Activated B cell treated with CpG ODN at 0.5 μM for 24 hours (primary cell): ENCODE results near the gene AIMP1. TPM values are rescaled to one million over a fixed set of nuclear protein-coding genes. Genes with fewer than 3 reads are reported as not detected.
"Not testable (repeated sequence)": the region's sequence is repeated elsewhere in the genome, so short reads cannot be mapped to it uniquely, and the experiment has no call there.

Source experiments
- ATAC-seq: fragments of 200-7000 bp; cut with Tn5 transposase; one replicate; pipeline ENCODE4 v1.10.0; 2021; ENCODE audit warnings: low read depth, mild to moderate bottlenecking, moderate library complexity
- CTCF ChIA-PET: fragments of 350-600 bp; sonication (Branson Sonifier 250); formaldehyde crosslinking; loops from one replicate; lab custom pipeline; 2021; ENCODE audit warnings: antibody characterized with exemption; lab: Charles Lee
- POLR2A ChIA-PET: fragments of 350-600 bp; sonication (Branson Sonifier 250); formaldehyde crosslinking; loops from one replicate; lab custom pipeline; 2021; ENCODE audit warnings: antibody characterized with exemption; lab: Charles Lee
- DNase-seq: peaks from one replicate; pipeline ENCODE4 v3.0.0; 2022
- H3K27ac Mint-ChIP-seq: one replicate; pipeline ENCODE4 v1.8.0; 2020; ENCODE audit warnings: mixed read lengths
- H3K27me3 Mint-ChIP-seq: one replicate; pipeline ENCODE4 v1.8.0; 2021; ENCODE audit warnings: mixed read lengths
- H3K36me3 Mint-ChIP-seq: one replicate; pipeline ENCODE4 v1.8.0; 2021; ENCODE audit warnings: low read depth, mixed read lengths
- H3K4me1 Mint-ChIP-seq: one replicate; pipeline ENCODE4 v1.8.0; 2021; ENCODE audit warnings: mixed read lengths
- H3K4me3 Mint-ChIP-seq: one replicate; pipeline ENCODE4 v1.8.0; 2020; ENCODE audit warnings: mild to moderate bottlenecking, mixed read lengths
- H3K9me3 Mint-ChIP-seq: one replicate; pipeline ENCODE4 v1.8.0; 2020; ENCODE audit warnings: mixed read lengths
- CTCF ChIP-seq: fragments of 200-600 bp; IDR thresholded peaks from one replicate; pipeline ENCODE4 v1.8.0; 2022; ENCODE audit warnings: antibody characterized with exemption, mild to moderate bottlenecking
- intact Hi-C: fragments of 100-400 bp; cut with micrococcal nuclease; formaldehyde crosslinking; loops from one replicate; pipeline ENCODE4 v1.15.1; 2024
- total RNA-seq: library from RNA; stranded (reverse); gene quantifications from 2 replicates; pipeline ENCODE4 v1.2.3, GENCODE V29; 2022

The AIMP1 gene
- total RNA-seq, 1 donor from 2014 or later = 53.5 TPM

- Mint-ChIP-seq H3K4me1 (no peaks in the 10 kb centered on the region), H3K36me3 (no peaks in the 10 kb centered on the region), H3K9me3 (no peaks in the 10 kb centered on the region), H3K27me3 (peaks cover 12% of the 10 kb centered on the region), H3K27ac (no peak overlapping the region), H3K4me3 (no peak overlapping the region)
- ChIA-PET POLR2A (no interaction called here), CTCF (no interaction called here)
- no peak for TF ChIP-seq CTCF
- ATAC-seq = no peak
- DNase-seq = no peak
- intact Hi-C loops = no loop called here
These were observed 56.7 kb downstream of the AIMP1 start for GRCh38 chr4:106373026-106373425.

GRCh38 chr4:106380179-106380578, 63.8 kb downstream of the AIMP1 start:
- Mint-ChIP-seq H3K4me1 (no peaks in the 10 kb centered on the region), H3K27ac (no peak overlapping the region), H3K27me3 (no peaks in the 10 kb centered on the region), H3K4me3 (no peak overlapping the region), H3K36me3 (no peaks in the 10 kb centered on the region), H3K9me3 (peaks cover 4% of the 10 kb centered on the region)
- DNase-seq (no peak), ATAC-seq (no peak)
- intact Hi-C loops = no loop called here
- ChIA-PET CTCF (no interaction called here), POLR2A (no interaction called here)
- TF ChIP-seq CTCF = no peak

- DNase-seq (no peak), ATAC-seq (no peak)
- TF ChIP-seq CTCF = no peak
- no peaks in the 10 kb centered on the region for H3K4me1 Mint-ChIP-seq
- H3K4me3 Mint-ChIP-seq = no peak overlapping the region
- H3K36me3 Mint-ChIP-seq = no peaks in the 10 kb centered on the region
- H3K9me3 Mint-ChIP-seq = peaks cover 10% of the 10 kb centered on the region
- intact Hi-C loops = no loop called here
- ChIA-PET CTCF (no interaction called here), POLR2A (no interaction called here)
- H3K27me3 Mint-ChIP-seq = no peaks in the 10 kb centered on the region
- H3K27ac Mint-ChIP-seq = no peak overlapping the region
These were observed 68.5 kb downstream of the AIMP1 start for GRCh38 chr4:106384878-106385277.

- ATAC-seq = no peak
These were observed 69.6 kb downstream of the AIMP1 start for GRCh38 chr4:106385853-106386393.

GRCh38 chr4:106395582-106395981, 79.2 kb downstream of the AIMP1 start:
- Mint-ChIP-seq H3K27ac (no peak overlapping the region), H3K36me3 (peaks cover 4% of the 10 kb centered on the region), H3K4me3 (no peak overlapping the region), H3K9me3 (peaks cover 38% of the 10 kb centered on the region), H3K4me1 (no peaks in the 10 kb centered on the region), H3K27me3 (no peaks in the 10 kb centered on the region)
- ATAC-seq = no peak
- no peak for TF ChIP-seq CTCF
- DNase-seq = no peak
- intact Hi-C loops = no loop called here
- POLR2A ChIA-PET = no interaction called here
- CTCF ChIA-PET = no interaction called here

More at GRCh38 chr4:106385853-106386393, 69.6 kb downstream of the AIMP1 start:
- H3K27ac Mint-ChIP-seq = no peak overlapping the region
- ChIA-PET POLR2A (no interaction called here), CTCF (no interaction called here)
- DNase-seq = no peak
- H3K4me3 Mint-ChIP-seq = no peak overlapping the region
- no peak for TF ChIP-seq CTCF
- H3K36me3 Mint-ChIP-seq = no peaks in the 10 kb centered on the region
- no peaks in the 10 kb centered on the region for H3K4me1 Mint-ChIP-seq
- H3K9me3 Mint-ChIP-seq = peaks cover 11% of the 10 kb centered on the region
- intact Hi-C loops = no loop called here
- no peaks in the 10 kb centered on the region for H3K27me3 Mint-ChIP-seq

GRCh38 chr4:106398898-106399297, 82.5 kb downstream of the AIMP1 start:
- not testable (repeated sequence) for H3K4me1 Mint-ChIP-seq

More at GRCh38 chr4:106398898-106399297, 82.5 kb downstream of the AIMP1 start:
- H3K4me3 Mint-ChIP-seq, DNase-seq, CTCF ChIA-PET, POLR2A ChIA-PET, ATAC-seq, H3K27me3 Mint-ChIP-seq, H3K36me3 Mint-ChIP-seq, intact Hi-C loops, H3K27ac Mint-ChIP-seq: not testable (repeated sequence)
- H3K9me3 Mint-ChIP-seq = peaks cover 31% of the 10 kb centered on the region
